Muscle of back (tissue), 11 donors: ENCODE results near the gene DACH1. TPM values are rescaled to one million over a fixed set of nuclear protein-coding genes. Genes with fewer than 3 reads are reported as not detected.
"Not testable (repeated sequence)": the region's sequence is repeated elsewhere in the genome, so short reads cannot be mapped to it uniquely, and the experiment has no call there.

Source experiments
- DNase-seq, 3 donors: peaks; one replicate each; pipeline versions ENCODE4 v3.0.0 to v3.0.0-alpha.2; 2013
- polyA plus RNA-seq, 10 donors: library from polyadenylated mRNA; unstranded; fragments of 120-200 nt; gene quantifications; one replicate each; pipeline ENCODE4 v1.2.1, GENCODE V29; 2013; ENCODE audit not compliant: insufficient read length in 10 of 10

Gene DACH1
- polyA plus RNA-seq, 10 donors, result 6.5 to 15.1 (median 9.9) TPM

- DNase-seq, result peak in 1 of 3 donors; percentile 8
These were observed 2.3 kb upstream of the DACH1 start for GRCh38 chr13:71869274-71869673.

- peak in 2 of 3 donors; percentile 17 to 73 for DNase-seq
These were observed 471 bp downstream of the DACH1 start for GRCh38 chr13:71866335-71867130.

- DNase-seq, result peak in 2 of 3 donors; percentile 19 to 74
These were observed 1.1 kb downstream of the DACH1 start for GRCh38 chr13:71865874-71866334.

GRCh38 chr13:71864986-71865873 lies 1.8 kb downstream of the DACH1 start:
- DNase-seq, result peak in 2 of 3 donors; percentile 15 to 69

GRCh38 chr13:71864094-71864985 lies 2.7 kb downstream of the DACH1 start:
- peak in 2 of 3 donors; percentile 25 to 67 for DNase-seq

GRCh38 chr13:71863254-71863865 lies 3.6 kb downstream of the DACH1 start:
- DNase-seq, result peak in 1 of 3 donors; percentile 18

GRCh38 chr13:71862459-71862943 lies 4.5 kb downstream of the DACH1 start:
- peak in 1 of 3 donors; percentile 11 for DNase-seq

- peak in 1 of 3 donors; percentile 10 for DNase-seq
These were observed 5.1 kb downstream of the DACH1 start for GRCh38 chr13:71861769-71862458.

GRCh38 chr13:71860547-71861138 lies 6.4 kb downstream of the DACH1 start:
- DNase-seq, result no peak

- DNase-seq, result no peak
These were observed 8.4 kb downstream of the DACH1 start for GRCh38 chr13:71858647-71859046.

- no peak for DNase-seq
These were observed 10.4 kb downstream of the DACH1 start for GRCh38 chr13:71856548-71857043.

- DNase-seq, result no peak
These were observed 12.6 kb downstream of the DACH1 start for GRCh38 chr13:71854401-71854800.

- DNase-seq, result no peak
These were observed 13.3 kb downstream of the DACH1 start for GRCh38 chr13:71853725-71854124.

GRCh38 chr13:71852736-71853135 lies 14.3 kb downstream of the DACH1 start:
- no peak for DNase-seq

GRCh38 chr13:71851498-71852409 lies 15.2 kb downstream of the DACH1 start:
- DNase-seq, result no peak

GRCh38 chr13:71842003-71842402 lies 25.0 kb downstream of the DACH1 start:
- no peak for DNase-seq

- no peak for DNase-seq
These were observed 28.2 kb downstream of the DACH1 start for GRCh38 chr13:71838842-71839241.

GRCh38 chr13:71837582-71837981 lies 29.4 kb downstream of the DACH1 start:
- not testable (repeated sequence) for DNase-seq
